IPS-20b (cell line): Measurements from ENCODE around the gene SCIN.
A peak's percentile ranks its signal among the peaks of the same experiment; 100 is the strongest.
"Not testable (repeated sequence)": the region's sequence is repeated elsewhere in the genome, so short reads cannot be mapped to it uniquely, and the experiment has no call there.

Experiments
- H3K27ac ChIP-seq: one replicate; pipeline ENCODE4 v1.5.1; 2013; ENCODE audit warnings: low read length
- H3K27me3 ChIP-seq: 2 replicates; pipeline ENCODE4 v1.6.1; 2013; ENCODE audit warnings: mild to moderate bottlenecking, low read length, inconsistent platforms; ENCODE audit not compliant: insufficient read depth
- H3K36me3 ChIP-seq: 2 replicates; pipeline ENCODE4 v1.6.1; 2013; ENCODE audit warnings: low read depth, mild to moderate bottlenecking, inconsistent platforms, low read length, moderate library complexity; ENCODE audit not compliant: insufficient read depth
- H3K4me1 ChIP-seq: 2 replicates; pipeline ENCODE4 v1.6.1; 2013; ENCODE audit warnings: mild to moderate bottlenecking, control low read depth, inconsistent platforms, low read length, moderate library complexity; ENCODE audit not compliant: insufficient read depth
- H3K4me3 ChIP-seq: 2 replicates; pipeline ENCODE4 v1.5.1; 2013; ENCODE audit warnings: mild to moderate bottlenecking, low read length, inconsistent platforms
- H3K9ac ChIP-seq: 2 replicates; pipeline ENCODE4 v1.6.1; 2013; ENCODE audit warnings: low read depth, mild to moderate bottlenecking, inconsistent platforms, low read length, moderate library complexity
- H3K9me3 ChIP-seq: 2 replicates; pipeline ENCODE4 v1.6.1; 2013; ENCODE audit warnings: mild to moderate bottlenecking, low read depth, low read length, inconsistent platforms; ENCODE audit not compliant: insufficient read depth

SCIN gene

DNA sequence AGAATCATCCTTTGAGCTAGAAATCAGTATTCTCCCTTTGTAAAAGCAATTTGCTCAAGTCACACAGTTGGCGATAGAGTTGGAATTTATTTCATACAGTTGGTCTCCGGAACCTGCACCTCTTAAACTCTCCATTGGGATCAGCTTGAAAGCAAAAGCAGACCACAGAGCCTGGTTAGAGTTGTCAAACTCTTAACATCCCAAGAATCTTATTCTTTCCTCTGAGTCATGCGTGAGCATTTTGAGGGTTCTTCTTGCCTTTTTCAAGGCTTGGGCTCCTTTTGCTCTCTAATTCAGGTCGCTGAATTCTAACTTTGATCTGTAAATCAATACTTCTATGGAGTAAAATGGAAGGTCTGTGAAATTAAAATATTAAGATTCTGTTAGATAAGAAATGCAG is 19.6 kb upstream of the SCIN start:
- H3K36me3 ChIP-seq = no peaks in the 10 kb centered on the region
- no peaks in the 10 kb centered on the region for H3K27me3 ChIP-seq
- no peaks in the 10 kb centered on the region for H3K4me1 ChIP-seq
- no peaks in the 10 kb centered on the region for H3K9me3 ChIP-seq
- H3K27ac ChIP-seq = no peak overlapping the region
- H3K4me3 ChIP-seq = no peak overlapping the region
- H3K9ac ChIP-seq = no peak overlapping the region

DNA sequence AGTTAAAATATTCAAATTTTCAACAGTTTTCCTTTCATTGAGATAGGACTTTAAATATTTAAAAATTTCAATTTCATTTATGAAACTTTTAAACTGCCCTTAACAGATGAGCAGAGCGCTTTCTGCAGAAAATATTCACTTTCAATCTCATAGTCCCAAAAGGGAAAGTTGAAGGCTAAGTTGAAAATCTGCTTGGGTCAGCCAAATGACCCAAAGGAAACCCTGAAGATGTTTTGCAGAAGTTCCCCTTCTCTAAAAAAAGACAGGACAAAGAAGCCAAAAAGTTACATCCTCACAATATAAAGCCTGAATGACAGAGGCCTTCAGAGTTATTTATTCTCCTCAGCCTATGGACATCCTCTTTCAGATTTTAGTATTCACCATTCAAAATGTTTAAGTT is 17.6 kb upstream of the SCIN start:
- no peaks in the 10 kb centered on the region for H3K36me3 ChIP-seq
- no peak overlapping the region for H3K27ac ChIP-seq
- no peaks in the 10 kb centered on the region for H3K27me3 ChIP-seq
- H3K9ac ChIP-seq = no peak overlapping the region
- H3K4me1 ChIP-seq = no peaks in the 10 kb centered on the region; the same call in 1 of the 2 replicates
- H3K9me3 ChIP-seq = no peaks in the 10 kb centered on the region
- H3K4me3 ChIP-seq = no peak overlapping the region

- no peak overlapping the region for H3K27ac ChIP-seq
Measured at GRCh38 chr7:12553416-12553815, 17.1 kb upstream of the SCIN start.

DNA sequence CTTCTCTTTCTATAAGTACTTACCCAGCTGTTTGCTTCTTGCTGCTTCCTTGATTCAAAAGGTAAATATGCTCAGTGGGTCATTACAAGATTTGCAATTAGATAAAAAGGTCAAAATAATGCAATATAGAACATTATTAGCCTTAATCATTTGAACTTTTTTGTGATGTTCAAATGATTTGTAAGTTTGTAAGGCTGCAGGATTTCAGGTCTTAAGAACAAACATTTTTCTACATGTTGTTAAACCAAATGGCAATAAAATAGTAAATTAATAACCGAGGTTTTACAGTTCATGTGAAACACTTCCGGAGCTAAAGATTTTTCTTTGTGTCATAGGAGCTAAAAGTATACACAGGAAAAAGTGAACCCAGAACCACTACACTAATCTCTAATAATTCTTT is 16.2 kb upstream of the SCIN start:
- no peak overlapping the region for H3K4me3 ChIP-seq
- H3K4me1 ChIP-seq = no peaks in the 10 kb centered on the region; the same call in 1 of the 2 replicates
- no peaks in the 10 kb centered on the region for H3K36me3 ChIP-seq
- H3K9ac ChIP-seq = no peak overlapping the region
- no peak overlapping the region for H3K27ac ChIP-seq
- H3K9me3 ChIP-seq = no peaks in the 10 kb centered on the region
- H3K27me3 ChIP-seq = no peaks in the 10 kb centered on the region

More at GRCh38 chr7:12553416-12553815, 17.1 kb upstream of the SCIN start:
- Histone ChIP-seq H3K4me1 (no peaks in the 10 kb centered on the region; the same call in 1 of the 2 replicates), H3K36me3 (no peaks in the 10 kb centered on the region), H3K9me3 (no peaks in the 10 kb centered on the region), H3K27me3 (no peaks in the 10 kb centered on the region), H3K4me3 (no peak overlapping the region), H3K9ac (no peak overlapping the region)

DNA sequence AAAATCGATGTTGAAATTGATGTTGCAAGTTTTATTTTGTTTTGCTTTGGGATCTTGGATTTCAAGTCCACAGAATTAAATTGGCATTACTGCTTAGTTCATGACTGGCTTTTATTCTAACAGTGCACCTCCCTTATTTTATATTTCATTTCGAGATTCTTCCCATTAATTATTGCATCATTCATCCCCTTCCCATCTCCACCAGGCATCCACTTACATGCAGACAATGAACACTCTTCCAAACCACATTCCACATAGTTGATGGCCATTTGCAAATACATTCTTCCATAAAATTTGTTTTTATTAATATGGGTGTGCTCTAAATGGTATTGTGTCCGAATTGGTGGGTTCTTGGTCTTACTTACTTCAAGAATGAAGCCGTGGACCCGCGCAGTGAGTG is 15.6 kb upstream of the SCIN start:
- Histone ChIP-seq H3K27me3 (no peaks in the 10 kb centered on the region), H3K27ac (no peak overlapping the region), H3K4me3 (no peak overlapping the region), H3K4me1 (no peaks in the 10 kb centered on the region; the same call in 1 of the 2 replicates), H3K36me3 (no peaks in the 10 kb centered on the region), H3K9ac (no peak overlapping the region), H3K9me3 (no peaks in the 10 kb centered on the region)

DNA sequence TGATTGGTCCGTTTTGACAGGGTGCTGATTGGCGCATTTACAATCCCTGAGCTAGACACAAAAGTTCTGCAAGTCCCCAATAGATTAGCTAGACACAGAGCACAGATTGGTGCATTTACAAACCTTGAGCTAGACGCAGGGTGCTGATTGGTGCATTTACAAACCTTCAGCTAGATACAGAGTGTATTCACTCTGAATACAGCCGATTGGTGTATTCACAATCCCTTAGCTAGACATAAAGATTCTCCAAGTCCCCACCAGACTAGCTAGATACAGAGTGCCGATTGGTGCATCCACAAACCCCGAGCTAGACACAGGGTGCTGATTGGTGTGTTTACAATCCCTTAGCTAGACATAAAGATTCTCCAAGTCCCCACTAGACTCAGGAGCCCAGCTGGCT is 14.8 kb upstream of the SCIN start:
- not testable (repeated sequence) for H3K27me3 ChIP-seq, H3K9ac ChIP-seq, H3K9me3 ChIP-seq, H3K4me1 ChIP-seq, H3K4me3 ChIP-seq, H3K36me3 ChIP-seq, H3K27ac ChIP-seq

GRCh38 chr7:12556139-12556792 is 14.3 kb upstream of the SCIN start:
- H3K36me3 ChIP-seq, H3K27ac ChIP-seq, H3K9me3 ChIP-seq, H3K4me1 ChIP-seq, H3K4me3 ChIP-seq, H3K27me3 ChIP-seq, H3K9ac ChIP-seq: not testable (repeated sequence)

DNA sequence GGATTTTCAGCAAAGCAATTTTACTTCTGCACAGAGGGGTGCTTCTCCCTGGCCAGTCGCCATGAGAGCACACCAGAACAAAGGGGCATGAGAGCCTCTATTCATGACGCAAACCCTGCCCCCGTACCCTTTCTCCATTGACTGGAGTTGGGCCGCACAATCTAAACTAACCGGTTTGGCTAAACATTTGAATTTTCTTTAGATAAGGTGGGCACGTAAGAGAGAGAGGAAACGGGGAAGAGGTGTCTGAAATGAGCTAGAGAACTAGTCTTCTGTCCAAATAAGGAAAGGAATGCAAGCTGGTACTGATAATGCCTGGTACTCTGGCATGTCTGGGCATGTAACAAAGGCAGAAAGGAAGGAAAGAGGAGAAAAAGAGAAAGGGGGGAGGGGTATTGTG is 13.2 kb upstream of the SCIN start:
- H3K9me3 ChIP-seq = no peaks in the 10 kb centered on the region
- no peak overlapping the region for H3K27ac ChIP-seq
- H3K9ac ChIP-seq = no peak overlapping the region
- H3K4me3 ChIP-seq = no peak overlapping the region
- no peaks in the 10 kb centered on the region for H3K27me3 ChIP-seq
- no peaks in the 10 kb centered on the region for H3K36me3 ChIP-seq
- no peaks in the 10 kb centered on the region; the same call in 1 of the 2 replicates for H3K4me1 ChIP-seq

GRCh38 chr7:12564996-12565764 is 5.3 kb upstream of the SCIN start:
- Histone ChIP-seq H3K4me3 (no peak overlapping the region), H3K4me1 (0 out of 2 replicates have a peak, but pooled peaks cover 3% of the 10 kb centered on the region), H3K27me3 (peaks cover 17% of the 10 kb centered on the region), H3K36me3 (no peaks in the 10 kb centered on the region), H3K27ac (no peak overlapping the region), H3K9me3 (no peaks in the 10 kb centered on the region), H3K9ac (no peak overlapping the region)

DNA sequence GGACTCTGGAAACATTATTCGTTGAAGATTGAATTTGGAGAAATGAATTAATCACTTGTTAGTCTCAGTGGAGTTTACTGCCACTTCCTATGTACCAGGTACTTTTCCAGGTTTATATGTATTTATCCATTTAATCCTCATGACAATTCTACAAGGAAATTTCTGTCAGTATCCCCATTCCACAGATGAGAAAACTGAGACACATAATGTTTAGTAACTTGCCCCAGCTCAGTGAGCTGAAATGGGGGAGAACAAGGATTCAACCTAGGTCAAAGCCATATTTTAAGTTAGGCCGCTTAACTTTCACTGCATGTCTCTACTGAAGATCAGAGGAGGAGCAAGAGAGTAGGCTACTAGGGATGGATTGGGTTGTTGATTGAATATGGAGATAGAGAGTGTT is 4.6 kb upstream of the SCIN start:
- H3K27ac ChIP-seq = no peak overlapping the region
- 0 out of 2 replicates have a peak, but pooled peaks cover 3% of the 10 kb centered on the region for H3K4me1 ChIP-seq
- no peak overlapping the region for H3K4me3 ChIP-seq
- H3K36me3 ChIP-seq = no peaks in the 10 kb centered on the region
- H3K9ac ChIP-seq = no peak overlapping the region
- H3K9me3 ChIP-seq = no peaks in the 10 kb centered on the region
- H3K27me3 ChIP-seq = peaks cover 24% of the 10 kb centered on the region

DNA sequence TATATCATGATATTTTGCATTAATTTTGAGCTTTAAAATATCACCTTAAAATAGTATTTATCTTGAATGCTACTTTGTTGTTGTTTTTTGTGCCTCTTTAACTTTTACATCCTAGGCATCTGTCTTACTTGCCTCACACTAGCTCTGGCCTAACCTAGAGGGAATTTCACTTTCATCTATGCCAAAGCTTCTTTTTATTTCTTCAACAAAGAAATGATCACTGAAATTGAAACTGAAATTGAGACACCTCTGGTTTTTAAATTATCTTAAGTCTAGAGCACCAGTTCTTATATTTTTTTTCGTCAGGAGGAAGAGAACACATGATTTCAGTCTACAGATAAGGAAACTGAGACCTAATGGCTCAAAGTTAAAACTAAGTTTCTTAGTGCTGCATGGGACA is 3.5 kb upstream of the SCIN start:
- H3K4me1 ChIP-seq = 0 out of 2 replicates have a peak, but pooled peaks cover 3% of the 10 kb centered on the region
- no peaks in the 10 kb centered on the region for H3K9me3 ChIP-seq
- no peak overlapping the region for H3K27ac ChIP-seq
- H3K4me3 ChIP-seq = no peak overlapping the region
- H3K36me3 ChIP-seq = no peaks in the 10 kb centered on the region
- peaks cover 35% of the 10 kb centered on the region for H3K27me3 ChIP-seq
- no peak overlapping the region for H3K9ac ChIP-seq

- H3K9me3 ChIP-seq = no peaks in the 10 kb centered on the region
- no peak overlapping the region for H3K27ac ChIP-seq
- H3K36me3 ChIP-seq = no peaks in the 10 kb centered on the region
- 0 out of 2 replicates have a peak, but pooled peaks cover 3% of the 10 kb centered on the region for H3K4me1 ChIP-seq
- peaks cover 57% of the 10 kb centered on the region for H3K27me3 ChIP-seq
- H3K9ac ChIP-seq = no peak overlapping the region
- H3K4me3 ChIP-seq = peak overlapping the region; percentile 73; the same call in 1 of the 2 replicates
Measured at GRCh38 chr7:12569673-12570072, 847 bp upstream of the SCIN start.
